IMR-90 (cell line): ENCODE measurements around the gene TACC2. TPM values are rescaled to one million over a fixed set of nuclear protein-coding genes. Genes with fewer than 3 reads are reported as not detected.

Experiments
- ATAC-seq: fragments of 200-7000 bp; cut with Tn5 transposase; 2 replicates; pipeline ENCODE4 v1.9.1; 2020; ENCODE audit warnings: low read depth, mild to moderate bottlenecking, moderate library complexity
- BruUV-seq: library from RNA; stranded (reverse); fragments of 400-500 nt; replicated peaks from 2 replicates; lab custom pipeline; 2021; lab: Mats Ljungman, UMichigan
- CTCF ChIA-PET: fragments of 300-600 bp; formaldehyde crosslinking; extraction: SDS; loops from one replicate; lab custom pipeline; 2021; ENCODE audit warnings: antibody characterized with exemption; lab: Yijun Ruan, JAX
- POLR2A ChIA-PET: fragments of 300-600 bp; sonication (Branson Sonifier 250); formaldehyde crosslinking; loops from one replicate; lab custom pipeline; 2022; ENCODE audit warnings: antibody characterized with exemption; ENCODE audit not compliant: unreplicated experiment; lab: Charles Lee
- DNase-seq: peaks from one replicate; pipeline ENCODE4 v3.0.0; 2013
- H2AFZ ChIP-seq: replicated peaks from 2 replicates; pipeline ENCODE3; 2013; ENCODE audit warnings: low read length, mild to moderate bottlenecking; ENCODE audit not compliant: poor library complexity
- H2AK5ac ChIP-seq: 2 replicates; pipeline ENCODE4 v1.6.1; 2013; ENCODE audit warnings: low read depth, low read length, inconsistent platforms
- H2AK9ac ChIP-seq: replicated peaks from 2 replicates; pipeline ENCODE3; 2013; ENCODE audit warnings: mild to moderate bottlenecking, low read depth, low read length, moderate library complexity; ENCODE audit not compliant: poor library complexity
- H2BK120ac ChIP-seq: 2 replicates; pipeline ENCODE4 v1.6.1; 2013; ENCODE audit warnings: low read depth, low read length, inconsistent platforms
- H2BK15ac ChIP-seq: 3 replicates; pipeline ENCODE4 v1.6.1; 2013; ENCODE audit warnings: low read depth, low read length, inconsistent platforms
- H2BK20ac ChIP-seq: 2 replicates; pipeline ENCODE4 v1.6.1; 2013; ENCODE audit warnings: low read depth, mild to moderate bottlenecking, inconsistent platforms, low read length, moderate library complexity
- H2BK5ac ChIP-seq: 2 replicates; pipeline ENCODE4 v1.6.1; 2013; ENCODE audit warnings: mild to moderate bottlenecking, low read depth, low read length, inconsistent platforms; ENCODE audit not compliant: poor library complexity, severe bottlenecking
- H3K14ac ChIP-seq: replicated peaks from 2 replicates; pipeline ENCODE4 v1.6.1; 2013; ENCODE audit warnings: low read depth, low read length, inconsistent platforms
- H3K18ac ChIP-seq: 2 replicates; pipeline ENCODE4 v1.6.1; 2013; ENCODE audit warnings: low read depth, low read length, control low read depth
- H3K23ac ChIP-seq: 2 replicates; pipeline ENCODE4 v1.6.1; 2013; ENCODE audit warnings: low read depth, low read length, inconsistent platforms
- H3K27ac ChIP-seq: 2 replicates; pipeline ENCODE4 v1.5.1; 2013; ENCODE audit warnings: mild to moderate bottlenecking, control low read depth, low read length; ENCODE audit not compliant: insufficient read depth
- H3K27me3 ChIP-seq: 2 replicates; pipeline ENCODE4 v1.6.1; 2013; ENCODE audit warnings: low read length; ENCODE audit not compliant: control insufficient read depth, insufficient read depth
- H3K36me3 ChIP-seq: 2 replicates; pipeline ENCODE4 v1.6.1; 2013; ENCODE audit warnings: low read length, mixed read lengths; ENCODE audit not compliant: control insufficient read depth, insufficient read depth
- H3K4ac ChIP-seq: 2 replicates; pipeline ENCODE4 v1.6.1; 2013; ENCODE audit warnings: low read depth, low read length, inconsistent platforms
- H3K4me1 ChIP-seq: 2 replicates; pipeline ENCODE4 v1.6.1; 2013; ENCODE audit warnings: low read length, mixed read lengths; ENCODE audit not compliant: control insufficient read depth, insufficient read depth
- H3K4me2 ChIP-seq: 2 replicates; pipeline ENCODE4 v1.6.1; 2013; ENCODE audit warnings: low read depth, mild to moderate bottlenecking, control low read depth, low read length, moderate library complexity
- H3K4me3 ChIP-seq: 2 replicates; pipeline ENCODE4 v1.5.1; 2013; ENCODE audit warnings: low read depth, mild to moderate bottlenecking, control low read depth, low read length, moderate library complexity; ENCODE audit not compliant: insufficient read depth
- H3K56ac ChIP-seq: 2 replicates; pipeline ENCODE4 v1.6.1; 2013; ENCODE audit warnings: low read length, inconsistent platforms; ENCODE audit not compliant: insufficient read depth; ENCODE audit errors: extremely low read depth
- H3K79me1 ChIP-seq, 2 experiments: 2 replicates each; pipeline ENCODE4 v1.6.1; 2013; ENCODE audit warnings: low read length in 2 of 2, inconsistent platforms in 1 of 2, low read depth in 1 of 2
- H3K9ac ChIP-seq: 2 replicates; pipeline ENCODE4 v1.6.1; 2013; ENCODE audit warnings: low read depth, low read length, control low read depth
- H3K9me1 ChIP-seq: 2 replicates; pipeline ENCODE4 v1.6.1; 2013; ENCODE audit warnings: low read length, inconsistent platforms; ENCODE audit not compliant: insufficient read depth
- H3K9me3 ChIP-seq: 2 replicates; pipeline ENCODE4 v1.6.1; 2013; ENCODE audit warnings: low read length; ENCODE audit not compliant: control insufficient read depth, insufficient read depth
- H4K20me1 ChIP-seq: 2 replicates; pipeline ENCODE4 v1.6.1; 2013; ENCODE audit warnings: low read length, inconsistent platforms; ENCODE audit not compliant: insufficient read depth
- H4K5ac ChIP-seq: 2 replicates; pipeline ENCODE4 v1.6.1; 2013; ENCODE audit warnings: mild to moderate bottlenecking, low read depth, low read length, control low read depth
- H4K8ac ChIP-seq, 2 experiments: 2 replicates each; pipeline ENCODE4 v1.6.1; 2013; ENCODE audit warnings: low read depth in 2 of 2, low read length in 2 of 2, control low read depth in 1 of 2, inconsistent platforms in 1 of 2
- H4K91ac ChIP-seq: 2 replicates; pipeline ENCODE4 v1.6.1; 2013; ENCODE audit warnings: low read depth, low read length, inconsistent platforms; ENCODE audit not compliant: insufficient read depth
- BHLHE40 ChIP-seq: fragments of 150-350 bp; IDR thresholded peaks from 2 replicates; pipeline ENCODE4 v1.6.1; 2016; ENCODE audit warnings: mild to moderate bottlenecking, low read depth, low read length
- CEBPB ChIP-seq: IDR thresholded peaks from 2 replicates; pipeline ENCODE4 v1.6.1; 2012; ENCODE audit warnings: low read depth, low read length, improper control_type of control experiment
- CHD1 ChIP-seq: IDR thresholded peaks from 2 replicates; pipeline ENCODE4 v1.6.1; 2012; ENCODE audit warnings: low read depth, low read length, improper control_type of control experiment
- FOS ChIP-seq: fragments of 150-350 bp; IDR thresholded peaks from 2 replicates; pipeline ENCODE4 v1.6.1; 2016; ENCODE audit warnings: low read depth, low read length
- MAFK ChIP-seq: IDR thresholded peaks from 2 replicates; pipeline ENCODE4 v1.6.1; 2012; ENCODE audit warnings: low read depth, low read length, improper control_type of control experiment
- MAZ ChIP-seq: IDR thresholded peaks from 2 replicates; pipeline ENCODE4 v1.6.1; 2012; ENCODE audit warnings: low read depth, mild to moderate bottlenecking, low read length, improper control_type of control experiment, moderate library complexity, borderline replicate concordance
- MXI1 ChIP-seq: IDR thresholded peaks from 2 replicates; pipeline ENCODE4 v1.6.1; 2012; ENCODE audit warnings: low read depth, mild to moderate bottlenecking, low read length, moderate library complexity, borderline replicate concordance
- NFE2L2 ChIP-seq: fragments of 150-350 bp; IDR thresholded peaks from 2 replicates; pipeline ENCODE4 v1.6.1; 2016; ENCODE audit warnings: low read depth, mild to moderate bottlenecking, low read length
- POLR2A ChIP-seq: IDR thresholded peaks from 2 replicates; pipeline ENCODE4 v1.6.1; 2012; ENCODE audit warnings: mild to moderate bottlenecking, low read depth, low read length
- RAD21 ChIP-seq: IDR thresholded peaks from 2 replicates; pipeline ENCODE4 v1.6.1; 2012; ENCODE audit warnings: low read length, improper control_type of control experiment
- RCOR1 ChIP-seq: IDR thresholded peaks from 2 replicates; pipeline ENCODE4 v1.6.1; 2012; ENCODE audit warnings: mild to moderate bottlenecking, low read length, improper control_type of control experiment; ENCODE audit not compliant: insufficient replicate concordance
- RFX5 ChIP-seq: IDR thresholded peaks from 2 replicates; pipeline ENCODE4 v1.8.0; 2012; ENCODE audit warnings: low read depth, mild to moderate bottlenecking, low read length, moderate library complexity
- SMC3 ChIP-seq: fragments of 150-350 bp; IDR thresholded peaks from 2 replicates; pipeline ENCODE4 v1.6.1; 2016; ENCODE audit warnings: low read depth, mild to moderate bottlenecking, antibody characterized with exemption, low read length, moderate library complexity
- WGBS, 2 experiments: methylation state at CpG; one replicate each; pipeline versions ENCODE4 v1.1.5 to v1.1.7; 2013; ENCODE audit warnings: missing lambda C conversion rate in 2 of 2; ENCODE audit not compliant: insufficient read length in 1 of 2; ENCODE audit errors: extremely low coverage in 2 of 2; 5-methylcytosine and 5-hydroxymethylcytosine counted together
- dilution Hi-C: fragments of 300-500 bp; cut with HindIII; formaldehyde crosslinking; loops from one replicate; pipeline ENCODE4 v1.14.3; 2018; ENCODE audit warnings: low sequenced_read_pairs; ENCODE audit not compliant: unreplicated experiment
- in situ Hi-C: fragments of 300-500 bp; cut with MboI; formaldehyde crosslinking; loops from 3 replicates; pipeline ENCODE4 v1.14.3; 2019; ENCODE audit warnings: low sequenced_read_pairs, inconsistent platforms, mixed read lengths
- intact Hi-C: fragments of 100-400 bp; cut with micrococcal nuclease; formaldehyde crosslinking; loops from 2 replicates; pipeline ENCODE4 v1.10.0; 2022
- polyA plus RNA-seq, 3 experiments: library from polyadenylated mRNA; depleted of rRNA; stranded (reverse); fragments of >200 nt; gene quantifications; 2 replicates each; pipeline ENCODE4 v1.2.3, GENCODE V29; 2012; ENCODE audit warnings: low replicate concordance in 1 of 3
- total RNA-seq: library from RNA; depleted of rRNA; stranded (reverse); fragments of >200 nt; gene quantifications from 2 replicates; pipeline ENCODE4 v1.2.3, GENCODE V29; 2012
- TF ChIP-seq, protein P1 (sequence below): conservative IDR thresholded peaks from 2 replicates; pipeline ENCODE4 v1.5.1; 2012; ENCODE audit warnings: mild to moderate bottlenecking, low read depth, low read length, improper control_type of control experiment
- TF ChIP-seq, protein P2 (sequence below): fragments of 150-350 bp; IDR thresholded peaks from 2 replicates; pipeline ENCODE4 v1.6.1; 2017; ENCODE audit warnings: mild to moderate bottlenecking, antibody characterized with exemption, low read length, low read depth
- TF ChIP-seq, protein P3 (sequence below): fragments of 150-350 bp; IDR thresholded peaks from 2 replicates; pipeline ENCODE4 v1.6.1; 2016; ENCODE audit warnings: low read depth, mild to moderate bottlenecking, low read length, moderate library complexity, borderline replicate concordance

The TACC2 gene
- total and polyA plus RNA-seq, 2 of the 4 experiments (the other 2 are of a cell fraction): 2.9 to 15.4 TPM

DNA sequence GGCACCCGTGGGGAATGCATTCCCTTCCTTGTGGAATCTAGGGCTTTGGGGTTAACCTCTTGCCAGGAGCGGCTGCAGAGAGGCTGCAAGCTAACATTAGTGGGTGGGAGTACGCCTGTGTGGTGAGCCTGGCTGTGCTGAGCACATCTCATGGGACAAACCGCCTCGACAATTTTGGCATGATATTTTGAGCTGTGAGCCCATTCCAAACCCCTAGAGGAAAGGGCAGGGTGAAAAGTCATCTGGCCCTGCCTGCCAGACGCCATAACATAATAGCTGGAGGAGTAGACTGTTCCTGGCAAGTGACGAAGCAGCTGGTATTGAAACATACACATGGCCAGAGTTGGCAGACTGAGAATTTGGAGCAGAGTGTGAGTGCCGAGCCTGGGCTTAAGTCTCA lies 110.0 kb downstream of the TACC2 start:
- H4K5ac ChIP-seq: no peak overlapping the region
- H3K4ac ChIP-seq: no peak overlapping the region
- H3K9ac ChIP-seq: no peak overlapping the region
- H4K8ac ChIP-seq: no peak overlapping the region
- DNase-seq (no peak), ATAC-seq (no peak)
- no peak overlapping the region for H3K18ac ChIP-seq
- in situ Hi-C loops: no loop called here
- no peak overlapping the region for H2AK9ac ChIP-seq
- dilution Hi-C loops: no loop called here
- no peak overlapping the region for H3K4me3 ChIP-seq
- WGBS, 2 experiments: 0% methylated on average over 1 of the region's 8 CpGs; no CpG with 5 or more reads in 1 of the 2 experiments
- peak overlapping the region; percentile 23 for H2AFZ ChIP-seq
- H3K4me2 ChIP-seq: no peak overlapping the region
- CTCF ChIA-PET: no interaction called here
- H3K27me3 ChIP-seq: peaks cover 23% of the 10 kb centered on the region
- H2BK15ac ChIP-seq: no peak overlapping the region
- H2BK120ac ChIP-seq: no peak overlapping the region
- H3K36me3 ChIP-seq: no peaks in the 10 kb centered on the region
- TF ChIP-seq SMC3: no peak
- no peak for TF ChIP-seq CHD1
- no peak for TF ChIP-seq BHLHE40
- TF ChIP-seq FOS: no peak
- TF ChIP-seq, protein P1, sequence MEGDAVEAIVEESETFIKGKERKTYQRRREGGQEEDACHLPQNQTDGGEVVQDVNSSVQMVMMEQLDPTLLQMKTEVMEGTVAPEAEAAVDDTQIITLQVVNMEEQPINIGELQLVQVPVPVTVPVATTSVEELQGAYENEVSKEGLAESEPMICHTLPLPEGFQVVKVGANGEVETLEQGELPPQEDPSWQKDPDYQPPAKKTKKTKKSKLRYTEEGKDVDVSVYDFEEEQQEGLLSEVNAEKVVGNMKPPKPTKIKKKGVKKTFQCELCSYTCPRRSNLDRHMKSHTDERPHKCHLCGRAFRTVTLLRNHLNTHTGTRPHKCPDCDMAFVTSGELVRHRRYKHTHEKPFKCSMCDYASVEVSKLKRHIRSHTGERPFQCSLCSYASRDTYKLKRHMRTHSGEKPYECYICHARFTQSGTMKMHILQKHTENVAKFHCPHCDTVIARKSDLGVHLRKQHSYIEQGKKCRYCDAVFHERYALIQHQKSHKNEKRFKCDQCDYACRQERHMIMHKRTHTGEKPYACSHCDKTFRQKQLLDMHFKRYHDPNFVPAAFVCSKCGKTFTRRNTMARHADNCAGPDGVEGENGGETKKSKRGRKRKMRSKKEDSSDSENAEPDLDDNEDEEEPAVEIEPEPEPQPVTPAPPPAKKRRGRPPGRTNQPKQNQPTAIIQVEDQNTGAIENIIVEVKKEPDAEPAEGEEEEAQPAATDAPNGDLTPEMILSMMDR: no peak
- TF ChIP-seq MAZ: no peak
- TF ChIP-seq RAD21: no peak
- TF ChIP-seq CEBPB: no peak
- TF ChIP-seq, protein P2, sequence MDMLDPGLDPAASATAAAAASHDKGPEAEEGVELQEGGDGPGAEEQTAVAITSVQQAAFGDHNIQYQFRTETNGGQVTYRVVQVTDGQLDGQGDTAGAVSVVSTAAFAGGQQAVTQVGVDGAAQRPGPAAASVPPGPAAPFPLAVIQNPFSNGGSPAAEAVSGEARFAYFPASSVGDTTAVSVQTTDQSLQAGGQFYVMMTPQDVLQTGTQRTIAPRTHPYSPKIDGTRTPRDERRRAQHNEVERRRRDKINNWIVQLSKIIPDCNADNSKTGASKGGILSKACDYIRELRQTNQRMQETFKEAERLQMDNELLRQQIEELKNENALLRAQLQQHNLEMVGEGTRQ: no peak
- TF ChIP-seq RCOR1: no peak
- no peak for TF ChIP-seq NFE2L2
- no peak for TF ChIP-seq MXI1
- TF ChIP-seq MAFK: no peak
- TF ChIP-seq POLR2A: no peak
- TF ChIP-seq, protein P3, sequence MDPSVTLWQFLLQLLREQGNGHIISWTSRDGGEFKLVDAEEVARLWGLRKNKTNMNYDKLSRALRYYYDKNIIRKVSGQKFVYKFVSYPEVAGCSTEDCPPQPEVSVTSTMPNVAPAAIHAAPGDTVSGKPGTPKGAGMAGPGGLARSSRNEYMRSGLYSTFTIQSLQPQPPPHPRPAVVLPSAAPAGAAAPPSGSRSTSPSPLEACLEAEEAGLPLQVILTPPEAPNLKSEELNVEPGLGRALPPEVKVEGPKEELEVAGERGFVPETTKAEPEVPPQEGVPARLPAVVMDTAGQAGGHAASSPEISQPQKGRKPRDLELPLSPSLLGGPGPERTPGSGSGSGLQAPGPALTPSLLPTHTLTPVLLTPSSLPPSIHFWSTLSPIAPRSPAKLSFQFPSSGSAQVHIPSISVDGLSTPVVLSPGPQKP: no peak
- TF ChIP-seq RFX5: no peak
- POLR2A ChIA-PET: no interaction called here
- no peaks in the 10 kb centered on the region for H3K79me1 ChIP-seq
- no peaks in the 10 kb centered on the region; the same call in 1 of the 2 replicates for H3K9me3 ChIP-seq
- H3K9me1 ChIP-seq: 0 out of 2 replicates have a peak, but pooled peaks cover 3% of the 10 kb centered on the region
- BruUV-seq: no TSS peak
- no peak overlapping the region for H3K56ac ChIP-seq
- no peak overlapping the region for H3K14ac ChIP-seq
- H3K27ac ChIP-seq: no peak overlapping the region
- H3K23ac ChIP-seq: no peak overlapping the region
- intact Hi-C loops: no loop called here
- H3K4me1 ChIP-seq: peaks cover 3% of the 10 kb centered on the region; the same call in 1 of the 2 replicates
- no peak overlapping the region for H2AK5ac ChIP-seq
- H2BK20ac ChIP-seq: no peak overlapping the region
- H2BK5ac ChIP-seq: no peak overlapping the region
- H4K20me1 ChIP-seq: no peaks in the 10 kb centered on the region
- no peak overlapping the region for H4K91ac ChIP-seq
